GM21515 (cell line): ENCODE measurements around the gene SOX13.

Experiments
- ATAC-seq: cut with Tn5 transposase; IDR thresholded peaks from one replicate; pipeline ENCODE4 v1.9.1; 2021; ENCODE audit not compliant: unreplicated experiment

SOX13 gene

GRCh38 chr1:204104331-204105130 is 31.6 kb downstream of the SOX13 start:
- no peak for ATAC-seq

- no peak for ATAC-seq
Measured at GRCh38 chr1:204105131-204105515, 32.2 kb downstream of the SOX13 start.

- no peak for ATAC-seq
Measured at GRCh38 chr1:204106825-204107224, 33.9 kb downstream of the SOX13 start.

- no peak for ATAC-seq
Measured at GRCh38 chr1:204107892-204108291, 35.0 kb downstream of the SOX13 start.

- ATAC-seq: no peak
Measured at GRCh38 chr1:204108312-204109141, 35.6 kb downstream of the SOX13 start.

- ATAC-seq: no peak
Measured at GRCh38 chr1:204110894-204111633, 38.1 kb downstream of the SOX13 start.

GRCh38 chr1:204112876-204113730 is 40.2 kb downstream of the SOX13 start:
- ATAC-seq: no peak

GRCh38 chr1:204113896-204114295 is 41.0 kb downstream of the SOX13 start:
- ATAC-seq: no peak

GRCh38 chr1:204114606-204115005 is 41.7 kb downstream of the SOX13 start:
- ATAC-seq: no peak

- no peak for ATAC-seq
Measured at GRCh38 chr1:204115116-204115515, 42.2 kb downstream of the SOX13 start.

GRCh38 chr1:204116539-204116938 is 43.6 kb downstream of the SOX13 start:
- ATAC-seq: no peak

GRCh38 chr1:204121840-204122555 is 49.1 kb downstream of the SOX13 start:
- ATAC-seq: no peak

GRCh38 chr1:204123376-204123775 is 50.5 kb downstream of the SOX13 start:
- ATAC-seq: no peak

- no peak for ATAC-seq
Measured at GRCh38 chr1:204124639-204125038, 51.7 kb downstream of the SOX13 start.

- no peak for ATAC-seq
Measured at GRCh38 chr1:204125759-204126351, 52.9 kb downstream of the SOX13 start.

- ATAC-seq: no peak
Measured at GRCh38 chr1:204126386-204126785, 53.5 kb downstream of the SOX13 start.

- ATAC-seq: no peak
Measured at GRCh38 chr1:204126956-204127355, 54.0 kb downstream of the SOX13 start.

GRCh38 chr1:204127597-204128242 is 54.8 kb downstream of the SOX13 start:
- no peak for ATAC-seq

- ATAC-seq: no peak
Measured at GRCh38 chr1:204128464-204128963, 55.6 kb downstream of the SOX13 start.
